ENCODE measurements around the gene OR4N5.

GRCh38 chr14:20179218-20179617, 40.6 kb downstream of the OR4N5 start:
- TF ChIP-seq, protein P1, sequence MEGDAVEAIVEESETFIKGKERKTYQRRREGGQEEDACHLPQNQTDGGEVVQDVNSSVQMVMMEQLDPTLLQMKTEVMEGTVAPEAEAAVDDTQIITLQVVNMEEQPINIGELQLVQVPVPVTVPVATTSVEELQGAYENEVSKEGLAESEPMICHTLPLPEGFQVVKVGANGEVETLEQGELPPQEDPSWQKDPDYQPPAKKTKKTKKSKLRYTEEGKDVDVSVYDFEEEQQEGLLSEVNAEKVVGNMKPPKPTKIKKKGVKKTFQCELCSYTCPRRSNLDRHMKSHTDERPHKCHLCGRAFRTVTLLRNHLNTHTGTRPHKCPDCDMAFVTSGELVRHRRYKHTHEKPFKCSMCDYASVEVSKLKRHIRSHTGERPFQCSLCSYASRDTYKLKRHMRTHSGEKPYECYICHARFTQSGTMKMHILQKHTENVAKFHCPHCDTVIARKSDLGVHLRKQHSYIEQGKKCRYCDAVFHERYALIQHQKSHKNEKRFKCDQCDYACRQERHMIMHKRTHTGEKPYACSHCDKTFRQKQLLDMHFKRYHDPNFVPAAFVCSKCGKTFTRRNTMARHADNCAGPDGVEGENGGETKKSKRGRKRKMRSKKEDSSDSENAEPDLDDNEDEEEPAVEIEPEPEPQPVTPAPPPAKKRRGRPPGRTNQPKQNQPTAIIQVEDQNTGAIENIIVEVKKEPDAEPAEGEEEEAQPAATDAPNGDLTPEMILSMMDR (IDR thresholded peaks at IDR 0.05; ENCODE audit: poor library complexity, severe bottlenecking), result no peak
- no peak for TF ChIP-seq REST (IDR thresholded peaks at IDR 0.05; ENCODE audit: borderline replicate concordance)
- TF ChIP-seq POLR2AphosphoS5 (IDR thresholded peaks at IDR 0.05), result no peak
